ENCODE measurements around the gene APBB2.

The APBB2 gene

DNA sequence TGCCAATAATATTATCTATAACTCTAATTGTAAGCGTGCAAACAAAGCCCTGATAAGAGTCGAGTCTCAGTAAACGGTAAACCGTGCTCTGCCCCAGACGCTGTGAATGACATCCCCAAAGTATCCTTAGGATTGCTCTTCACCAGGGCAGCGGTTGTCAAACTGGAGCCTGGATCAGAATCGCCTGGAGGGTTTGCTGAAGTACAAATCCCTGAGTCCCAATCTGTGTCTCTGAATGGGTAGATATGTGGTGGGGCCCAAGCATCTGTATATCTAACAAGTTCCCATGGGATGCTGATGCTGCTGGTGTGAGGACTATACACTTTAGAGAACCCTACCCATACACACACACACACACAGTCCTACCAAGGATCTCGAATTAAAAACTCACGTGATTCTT lies 813 bp upstream of the APBB2 start:
- no peak for DNase-seq

DNA sequence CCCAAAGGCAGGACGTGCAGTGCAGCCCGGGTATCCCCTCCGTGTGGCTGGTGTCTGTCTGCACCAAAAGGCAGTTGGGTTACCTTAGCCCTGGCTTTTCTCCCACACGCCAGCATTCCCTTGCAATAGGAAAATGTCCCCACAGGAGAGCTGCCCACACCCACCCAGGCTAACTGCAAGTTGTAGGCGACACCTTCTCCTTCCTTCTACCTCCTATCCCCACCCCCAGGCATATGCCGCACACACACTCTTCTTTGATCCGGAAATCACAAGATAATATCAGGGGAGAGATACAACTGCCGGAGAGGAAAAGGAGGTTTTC lies 444 bp upstream of the APBB2 start:
- no peak for DNase-seq

DNA sequence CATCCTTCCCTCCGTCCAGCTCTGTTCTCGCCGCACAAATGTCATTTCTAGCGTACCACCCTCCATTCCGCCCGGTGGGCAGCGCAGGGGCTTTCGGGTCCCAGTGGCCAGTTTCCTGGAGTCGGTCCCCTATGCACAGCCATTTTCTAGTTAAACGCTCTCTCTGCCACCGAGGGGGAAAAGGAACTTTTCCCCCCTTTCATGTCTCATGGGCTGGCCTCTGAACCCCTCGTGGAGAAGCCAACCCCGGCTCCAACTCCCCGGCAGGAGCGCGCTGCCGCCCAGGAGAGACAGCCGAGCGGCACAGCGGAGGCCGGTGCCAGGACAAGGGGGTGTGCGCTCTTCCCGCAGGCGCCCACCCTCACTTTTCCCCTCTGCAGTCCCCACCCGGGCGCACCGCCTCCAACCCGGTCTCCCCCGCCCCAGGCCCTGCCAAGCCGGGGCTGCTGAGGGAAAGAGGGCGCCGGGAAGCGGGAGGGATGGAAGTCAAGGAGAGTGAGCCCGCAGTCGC lies 662 bp downstream of the APBB2 start:
- peak in 1 of 2 experiments; percentile 21 for DNase-seq

- peak; percentile 23 to 54 for DNase-seq
Observed at GRCh38 chr4:41212616-41213203, 1.6 kb downstream of the APBB2 start.

GRCh38 chr4:41211951-41212615 lies 2.3 kb downstream of the APBB2 start:
- no peak for DNase-seq

DNA sequence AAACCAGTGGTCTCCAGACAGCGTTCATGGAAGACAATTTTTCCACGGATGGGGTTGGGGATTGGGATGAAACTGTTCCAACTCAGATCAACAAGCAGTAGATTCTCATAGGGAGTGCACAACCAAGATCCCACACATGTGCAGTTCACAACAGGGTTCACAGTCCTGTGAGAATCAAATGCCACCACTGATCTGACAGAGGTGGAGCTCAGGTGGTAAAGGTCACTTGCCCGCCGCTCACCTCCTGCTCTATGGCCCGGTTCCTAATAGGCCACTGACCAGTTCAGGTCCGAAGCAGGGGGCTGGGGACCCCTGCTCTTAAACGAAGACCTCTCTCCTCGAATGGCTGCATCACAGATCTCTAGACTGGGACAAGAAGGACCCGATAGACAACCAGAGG lies 4.4 kb downstream of the APBB2 start:
- DNase-seq, result no peak

DNA sequence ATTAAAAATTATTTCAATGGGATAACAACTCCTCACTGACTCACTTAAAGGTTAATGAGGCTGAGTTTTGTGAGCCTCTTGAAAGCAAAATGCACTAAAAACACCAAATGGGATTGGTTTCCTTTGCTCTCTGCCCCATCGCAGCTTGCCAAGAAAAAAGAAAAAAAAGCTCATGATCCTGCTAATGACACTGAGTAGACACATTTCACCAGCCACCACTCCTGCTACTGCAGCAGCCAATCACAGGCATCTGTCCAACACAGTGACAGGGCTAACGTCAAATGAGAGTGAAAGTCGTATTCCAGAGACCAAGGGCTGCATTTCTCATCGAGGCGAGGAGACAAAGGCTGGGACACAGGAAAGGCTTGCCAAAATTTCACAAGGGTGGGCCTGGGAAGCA lies 5.2 kb downstream of the APBB2 start:
- DNase-seq, result no peak

GRCh38 chr4:41207291-41207831 lies 7.0 kb downstream of the APBB2 start:
- no peak for DNase-seq

DNA sequence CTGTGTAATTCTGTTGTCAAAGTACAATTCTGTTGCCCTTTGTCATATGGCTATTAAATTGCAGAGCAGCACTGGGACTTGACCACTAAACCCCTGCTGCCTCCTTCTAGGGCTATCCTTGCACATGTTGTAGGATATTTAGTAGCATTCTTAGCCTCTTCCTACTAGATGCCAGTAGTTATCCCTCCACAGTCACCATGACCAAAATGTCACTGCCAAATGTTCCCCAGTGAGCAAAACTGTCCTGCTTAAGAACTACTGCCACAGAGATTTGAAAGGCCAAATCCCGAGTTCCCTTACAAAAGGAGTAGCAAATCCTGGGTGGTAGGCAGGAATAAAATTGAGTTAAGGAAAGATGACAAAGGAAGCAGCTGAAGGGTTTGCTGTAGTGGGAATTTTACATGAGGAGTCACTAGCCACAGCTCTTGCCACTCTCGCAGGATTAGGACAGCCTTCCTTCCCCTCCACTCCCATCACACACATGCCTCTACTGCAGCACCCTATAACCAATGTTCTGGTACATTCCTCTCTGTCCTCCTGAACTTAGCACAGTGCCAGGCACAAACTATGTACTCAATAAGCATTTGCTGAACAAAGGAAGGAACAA lies 8.4 kb downstream of the APBB2 start:
- DNase-seq, result no peak

GRCh38 chr4:41205130-41205529 lies 9.2 kb downstream of the APBB2 start:
- no peak for DNase-seq

DNA sequence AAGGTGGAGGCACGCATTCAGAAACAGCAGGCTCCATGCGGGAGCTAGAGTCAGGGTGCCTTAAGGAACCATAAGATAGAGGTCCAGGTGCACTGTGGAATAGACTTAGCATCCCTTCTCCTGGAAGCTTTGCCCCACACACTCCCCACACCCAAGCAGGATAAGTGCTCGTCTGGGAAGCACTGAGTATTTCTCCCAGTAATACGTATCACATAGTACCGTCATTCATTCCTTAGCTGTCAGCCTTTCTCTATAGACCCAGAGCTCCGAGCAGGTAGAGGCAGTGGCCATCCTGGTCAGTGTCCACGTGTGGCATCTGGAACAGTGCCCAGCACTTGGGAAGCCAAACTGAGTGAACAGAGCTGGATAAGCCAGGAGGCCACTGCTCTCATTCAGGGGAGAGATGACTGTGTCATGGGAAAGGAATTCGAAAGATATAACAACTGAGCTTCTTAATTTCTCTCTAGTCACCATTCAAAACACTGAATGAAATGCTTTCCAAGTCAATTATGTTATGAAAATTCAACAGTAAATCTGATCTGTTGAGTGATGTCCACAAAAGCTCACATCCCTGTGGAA lies 9.9 kb downstream of the APBB2 start:
- no peak for DNase-seq

DNA sequence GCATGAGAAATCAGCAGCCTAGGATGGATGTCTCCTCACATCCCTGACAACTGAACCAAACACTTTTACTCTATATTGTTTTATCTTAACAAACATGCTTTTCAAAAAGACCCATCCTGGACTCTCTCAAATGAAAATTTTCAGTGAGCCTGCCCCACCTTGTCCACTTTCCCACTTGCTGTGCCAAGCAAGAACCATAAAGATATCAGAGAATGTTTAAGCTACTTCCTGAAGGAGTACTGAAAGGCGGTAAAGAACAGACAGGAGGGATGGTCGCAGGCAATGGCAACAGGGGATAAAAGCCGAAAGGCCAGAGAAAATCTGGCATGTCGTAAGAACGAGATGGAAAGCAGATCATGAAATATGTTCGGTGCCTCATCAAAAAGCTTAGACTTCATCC lies 10.5 kb downstream of the APBB2 start:
- no peak for DNase-seq

DNA sequence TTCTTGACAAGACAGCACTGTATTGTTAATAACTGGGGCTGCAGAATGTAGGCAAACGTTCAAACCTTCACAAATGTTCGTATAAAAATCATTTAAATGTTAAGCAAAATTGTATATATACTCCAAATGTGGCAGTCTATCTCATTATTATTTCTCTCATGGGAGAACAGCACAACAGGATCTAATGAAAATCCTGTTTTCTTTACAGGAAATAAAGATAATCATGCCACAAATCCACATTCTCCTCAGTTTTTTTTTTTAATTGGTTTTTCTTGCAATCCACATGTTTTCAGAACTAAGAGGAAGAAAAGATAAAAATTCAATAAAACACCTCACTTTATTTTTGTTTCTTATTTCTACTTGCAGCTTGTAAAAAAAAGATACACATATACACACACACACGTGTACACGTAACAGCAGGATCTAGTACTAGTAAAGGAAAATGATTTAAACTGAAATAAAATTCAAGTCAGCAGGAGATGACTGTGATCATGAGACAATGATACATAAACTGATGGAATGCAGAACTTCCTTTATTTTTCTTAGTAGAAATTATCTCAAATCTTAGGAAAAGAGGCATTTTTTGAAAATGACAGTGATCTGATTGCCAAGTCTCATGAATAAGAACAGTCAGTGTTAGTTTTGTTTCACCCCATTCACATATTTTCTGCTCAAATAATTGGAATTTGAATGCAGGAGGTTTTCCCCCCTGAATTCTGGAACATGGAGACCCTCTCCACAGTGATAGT lies 11.3 kb downstream of the APBB2 start:
- DNase-seq, result no peak

DNA sequence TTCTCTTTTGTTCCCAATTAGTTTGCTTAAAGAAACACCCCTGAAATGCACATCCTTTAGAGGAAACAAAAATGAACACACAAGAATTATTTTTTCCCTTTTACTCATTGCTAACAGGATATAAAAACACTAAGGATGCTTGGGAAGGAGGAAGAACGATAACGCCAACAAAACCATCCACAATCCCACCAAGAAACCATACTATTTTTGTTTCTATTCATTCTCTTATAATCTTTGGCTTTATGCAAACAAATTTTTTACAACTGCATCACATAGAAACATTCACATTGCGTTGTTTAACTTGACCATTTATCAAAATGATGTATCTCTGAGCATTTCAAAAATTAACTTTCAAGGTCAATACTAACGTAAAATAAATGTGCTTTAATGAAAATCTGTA lies 12.0 kb downstream of the APBB2 start:
- no peak for DNase-seq

GRCh38 chr4:41200486-41201017 lies 13.8 kb downstream of the APBB2 start:
- no peak for DNase-seq

DNA sequence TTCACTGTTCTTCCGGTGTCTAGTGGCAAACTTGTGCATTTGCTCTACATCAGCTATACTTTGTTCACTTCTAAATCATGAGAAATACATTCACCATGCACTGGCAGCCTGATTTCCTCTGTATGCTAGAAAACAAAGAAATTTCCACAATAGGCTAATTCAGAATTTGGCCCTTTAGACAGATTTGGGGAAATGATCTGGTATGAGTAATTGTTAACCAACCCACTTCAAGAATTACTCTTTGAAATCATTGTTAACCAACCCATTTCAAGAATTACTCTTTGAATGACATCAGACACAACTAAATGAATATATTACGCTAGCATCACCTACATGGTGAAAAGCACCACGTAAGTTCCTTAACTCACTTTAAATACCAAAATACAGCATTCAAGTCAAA lies 14.6 kb downstream of the APBB2 start:
- DNase-seq, result no peak

DNA sequence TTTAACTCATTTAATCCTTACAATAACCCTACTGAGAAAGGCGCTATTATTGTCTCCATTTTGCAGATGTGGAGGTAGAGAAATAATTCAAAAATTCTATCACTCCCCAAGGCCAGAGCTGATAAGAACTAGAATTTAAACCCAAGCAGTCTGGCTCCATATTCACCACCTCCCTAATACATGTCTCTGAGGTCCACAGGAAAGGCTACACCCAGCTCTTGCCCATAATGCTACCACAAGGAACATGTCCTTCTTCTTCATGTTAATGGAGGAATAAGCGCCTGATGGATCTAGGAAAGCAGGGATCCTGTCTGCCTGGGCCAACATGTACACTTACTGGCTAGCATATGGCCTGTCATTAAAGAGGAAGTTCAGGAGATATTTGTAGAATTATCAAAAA lies 16.3 kb downstream of the APBB2 start:
- DNase-seq, result peak in 1 of 2 experiments; percentile 30

DNA sequence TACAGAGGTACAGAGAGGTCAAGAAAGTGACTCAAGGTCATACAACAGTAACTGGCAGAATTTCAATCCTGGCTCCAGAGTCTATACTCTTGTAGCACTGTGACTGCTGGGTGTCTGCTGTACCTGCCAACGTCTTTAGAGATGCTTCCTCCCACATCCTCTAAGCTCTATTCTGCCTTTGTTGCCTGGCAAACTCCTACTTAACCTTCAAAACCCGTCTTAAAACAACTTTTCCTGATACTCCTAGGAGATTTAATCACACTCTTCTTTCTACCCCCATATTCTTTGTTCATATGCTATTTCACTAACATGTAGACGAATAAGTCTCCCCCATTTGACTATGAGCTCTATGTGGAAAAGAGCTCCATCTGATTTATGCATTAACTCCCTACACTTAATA lies 16.8 kb downstream of the APBB2 start:
- no peak for DNase-seq

- no peak for DNase-seq
Observed at GRCh38 chr4:41196633-41197332, 17.6 kb downstream of the APBB2 start.

- DNase-seq, result no peak
Observed at GRCh38 chr4:41192136-41192535, 22.2 kb downstream of the APBB2 start.

- no peak for DNase-seq
Observed at GRCh38 chr4:41189666-41190065, 24.7 kb downstream of the APBB2 start.

DNA sequence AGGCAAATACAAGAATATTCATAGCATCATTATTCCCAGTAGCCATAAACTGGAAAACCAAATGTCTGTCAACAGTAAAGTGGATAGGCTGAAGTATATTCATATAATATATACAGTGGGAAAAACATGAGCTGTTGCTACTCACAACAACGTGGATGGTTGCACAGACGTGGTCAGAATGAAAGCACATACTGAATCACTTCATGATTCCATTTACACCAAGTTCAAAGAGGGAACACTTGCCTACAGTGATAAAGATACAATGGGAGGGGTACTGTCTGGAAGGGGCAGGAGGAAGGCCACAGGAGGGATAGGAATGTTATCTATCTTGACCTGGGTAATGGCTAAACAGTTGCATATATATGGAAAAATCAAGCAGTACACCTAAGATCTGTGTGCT lies 25.3 kb downstream of the APBB2 start:
- no peak for DNase-seq
